Endodermal cell (in vitro differentiated cells): ENCODE results near the gene CCDC120. TPM values are rescaled to one million over a fixed set of nuclear protein-coding genes. Genes with fewer than 3 reads are reported as not detected.

Source experiments
- DNase-seq: peaks from one replicate; pipeline ENCODE4 v3.0.0-alpha.2; 2017
- H3K27ac ChIP-seq: 2 replicates; pipeline ENCODE4 v1.5.1; 2013; ENCODE audit warnings: mild to moderate bottlenecking, low read depth, low read length, moderate library complexity
- H3K27me3 ChIP-seq: 2 replicates; pipeline ENCODE4 v1.6.1; 2013; ENCODE audit warnings: mild to moderate bottlenecking, low read length, moderate library complexity; ENCODE audit not compliant: insufficient read depth, control insufficient read depth, poor library complexity, severe bottlenecking
- H3K36me3 ChIP-seq: 2 replicates; pipeline ENCODE4 v1.7.0; 2013; ENCODE audit warnings: mild to moderate bottlenecking, low read length, moderate library complexity; ENCODE audit not compliant: control insufficient read depth, insufficient read depth
- H3K4me1 ChIP-seq: one replicate; pipeline ENCODE4 v1.7.0; 2013; ENCODE audit warnings: low read length; ENCODE audit not compliant: control insufficient read depth, insufficient read depth
- H3K4me3 ChIP-seq: 2 replicates; pipeline ENCODE4 v1.5.1; 2013; ENCODE audit warnings: mild to moderate bottlenecking, low read length, moderate library complexity
- H3K9ac ChIP-seq: 2 replicates; pipeline ENCODE4 v1.6.1; 2013; ENCODE audit warnings: mild to moderate bottlenecking, low read length, moderate library complexity; ENCODE audit not compliant: poor library complexity, severe bottlenecking; ENCODE audit errors: extremely low read depth
- H3K9me3 ChIP-seq: 2 replicates; pipeline ENCODE4 v1.6.1; 2013; ENCODE audit warnings: mild to moderate bottlenecking, low read length, moderate library complexity; ENCODE audit not compliant: control insufficient read depth
- H3K27ac Mint-ChIP-seq: 2 replicates; pipeline ENCODE4 v1.8.0; 2020; ENCODE audit warnings: mixed read lengths
- H3K27me3 Mint-ChIP-seq: 2 replicates; pipeline ENCODE4 v1.8.0; 2021; ENCODE audit warnings: mild to moderate bottlenecking, mixed read lengths; ENCODE audit not compliant: insufficient read depth
- H3K36me3 Mint-ChIP-seq: 2 replicates; pipeline ENCODE4 v1.8.0; 2020; ENCODE audit warnings: low read depth, mixed read lengths
- H3K4me1 Mint-ChIP-seq: 2 replicates; pipeline ENCODE4 v1.8.0; 2020; ENCODE audit warnings: mixed read lengths
- H3K4me3 Mint-ChIP-seq: 2 replicates; pipeline ENCODE4 v1.8.0; 2020; ENCODE audit warnings: mild to moderate bottlenecking, moderate library complexity, mixed read lengths
- H3K9me3 Mint-ChIP-seq: 2 replicates; pipeline ENCODE4 v1.8.0; 2020; ENCODE audit warnings: mild to moderate bottlenecking, mixed read lengths
- CTCF ChIP-seq: fragments of 200-600 bp; sonication (generic); conservative IDR thresholded peaks from 2 replicates; pipeline ENCODE4 v1.5.0; 2021; ENCODE audit warnings: antibody characterized with exemption, mild to moderate bottlenecking
- WGBS, 2 experiments: methylation state at CpG; one replicate each; pipeline versions ENCODE4 v1.1.5 to v1.1.7; 2013; ENCODE audit warnings: missing lambda C conversion rate in 2 of 2, mixed read lengths in 1 of 2; ENCODE audit not compliant: insufficient coverage in 1 of 2, insufficient read length in 1 of 2; 5-methylcytosine and 5-hydroxymethylcytosine counted together
- total RNA-seq, 2 donors: library from RNA; stranded (reverse); fragmentation: NEBNext Ultra II Directional in 1 of 2; extraction: Animal tissue kit (Norgen Biotek cat#: 25700) in 1 of 2; gene quantifications; 2 replicates in 1 of 2; 3 replicates in 1 of 2; pipeline ENCODE4 v1.2.1, GENCODE V29; 2021

CCDC120 gene
- total RNA-seq, 2 donors from 2014 or later = 13.4 to 13.5 TPM

- Histone ChIP-seq H3K9me3 (no peaks in the 10 kb centered on the region), H3K9ac (peak overlapping the region; percentile 28), H3K4me1 (no peaks in the 10 kb centered on the region), H3K4me3 (peak overlapping the region; percentile 82), H3K27ac (no peak overlapping the region), H3K27me3 (no peaks in the 10 kb centered on the region), H3K36me3 (no peaks in the 10 kb centered on the region)
- peak overlapping the region; percentile 77 for H3K4me3 Mint-ChIP-seq
- peak; percentile 96 for DNase-seq
- peaks cover 2% of the 10 kb centered on the region for H3K36me3 Mint-ChIP-seq
- no peaks in the 10 kb centered on the region for H3K27me3 Mint-ChIP-seq
- H3K4me1 Mint-ChIP-seq = no peaks in the 10 kb centered on the region
- H3K27ac Mint-ChIP-seq = peak overlapping the region; percentile 91
- peaks cover 49% of the 10 kb centered on the region for H3K9me3 Mint-ChIP-seq
- WGBS, 2 experiments = 1 to 5% methylated on average over 4 to 72 of the region's 74 CpGs
- no peak for TF ChIP-seq CTCF
These were observed 42.2 kb downstream of the CCDC120 start for GRCh38 chrX:49100704-49101628.

GRCh38 chrX:49101629-49101984 lies 42.8 kb downstream of the CCDC120 start:
- Mint-ChIP-seq H3K4me3 (peak overlapping the region; percentile 77), H3K4me1 (no peaks in the 10 kb centered on the region), H3K9me3 (peaks cover 49% of the 10 kb centered on the region), H3K27me3 (no peaks in the 10 kb centered on the region), H3K36me3 (peaks cover 2% of the 10 kb centered on the region), H3K27ac (no peak overlapping the region)
- H3K9ac ChIP-seq = no peak overlapping the region
- no peaks in the 10 kb centered on the region for H3K9me3 ChIP-seq
- H3K27ac ChIP-seq = no peak overlapping the region
- H3K27me3 ChIP-seq = no peaks in the 10 kb centered on the region
- DNase-seq = peak; percentile 67
- H3K4me1 ChIP-seq = no peaks in the 10 kb centered on the region
- H3K4me3 ChIP-seq = peak overlapping the region; percentile 82
- H3K36me3 ChIP-seq = no peaks in the 10 kb centered on the region
- whole genome bisulfite sequencing, 2 experiments = 12% methylated on average over 9 of the region's 9 CpGs; no CpG with 5 or more reads in 1 of the 2 experiments
- peak; percentile 48 for TF ChIP-seq CTCF

- H3K9me3 Mint-ChIP-seq = peaks cover 51% of the 10 kb centered on the region
These were observed 43.4 kb downstream of the CCDC120 start for GRCh38 chrX:49102190-49102589.

More at GRCh38 chrX:49102190-49102589, 43.4 kb downstream of the CCDC120 start:
- H3K27ac ChIP-seq = no peak overlapping the region
- no peaks in the 10 kb centered on the region for H3K9me3 ChIP-seq
- TF ChIP-seq CTCF = no peak
- H3K9ac ChIP-seq = no peak overlapping the region
- H3K36me3 ChIP-seq = no peaks in the 10 kb centered on the region
- H3K27me3 ChIP-seq = no peaks in the 10 kb centered on the region
- no peaks in the 10 kb centered on the region for H3K4me1 Mint-ChIP-seq
- H3K4me3 ChIP-seq = no peak overlapping the region
- peak overlapping the region; percentile 17 for H3K27ac Mint-ChIP-seq
- no peak for DNase-seq
- H3K4me1 ChIP-seq = no peaks in the 10 kb centered on the region
- H3K36me3 Mint-ChIP-seq = peaks cover 2% of the 10 kb centered on the region
- 92 to 98% methylated on average over 2 to 8 of the region's 9 CpGs for WGBS, 2 experiments
- no peaks in the 10 kb centered on the region for H3K27me3 Mint-ChIP-seq
- peak overlapping the region; percentile 77 for H3K4me3 Mint-ChIP-seq
